Calu3 (cell line): ENCODE measurements around the gene CYP4F3. TPM values are rescaled to one million over a fixed set of nuclear protein-coding genes. Genes with fewer than 3 reads are reported as not detected.

ENCODE experiments used
- BruUV-seq: library from RNA; stranded (reverse); fragments of 400-500 nt; replicated peaks from 2 replicates; lab custom pipeline; 2021; lab: Mats Ljungman, UMichigan
- CTCF ChIA-PET: fragments of 300-600 bp; sonication (Branson Sonifier 250); formaldehyde crosslinking; loops from one replicate; lab custom pipeline; 2022; ENCODE audit warnings: antibody characterized with exemption; lab: Charles Lee
- DNase-seq: peaks from one replicate; pipeline ENCODE4 v3.0.0; 2022
- H3K27ac Mint-ChIP-seq: one replicate; pipeline ENCODE4 v1.8.0; 2022; ENCODE audit warnings: mixed read lengths; ENCODE audit not compliant: unreplicated experiment
- H3K27me3 Mint-ChIP-seq: one replicate; pipeline ENCODE4 v1.8.0; 2022; ENCODE audit warnings: mixed read lengths; ENCODE audit not compliant: unreplicated experiment
- H3K36me3 Mint-ChIP-seq: one replicate; pipeline ENCODE4 v1.8.0; 2022; ENCODE audit warnings: mild to moderate bottlenecking, moderate library complexity, mixed read lengths; ENCODE audit not compliant: insufficient read depth, unreplicated experiment
- H3K4me1 Mint-ChIP-seq: one replicate; pipeline ENCODE4 v1.8.0; 2022; ENCODE audit warnings: mild to moderate bottlenecking, low read depth, mixed read lengths; ENCODE audit not compliant: unreplicated experiment
- H3K4me3 Mint-ChIP-seq: one replicate; pipeline ENCODE4 v1.8.0; 2022; ENCODE audit warnings: mild to moderate bottlenecking, low read depth, moderate library complexity, mixed read lengths; ENCODE audit not compliant: unreplicated experiment
- H3K9me3 Mint-ChIP-seq: one replicate; pipeline ENCODE4 v1.8.0; 2022; ENCODE audit warnings: low read depth, mixed read lengths; ENCODE audit not compliant: unreplicated experiment
- intact Hi-C: fragments of 100-400 bp; cut with micrococcal nuclease; formaldehyde crosslinking; loops from one replicate; pipeline ENCODE4 v1.10.0; 2022; ENCODE audit not compliant: unreplicated experiment
- total RNA-seq: library from RNA; stranded (reverse); gene quantifications from 2 replicates; pipeline ENCODE4 v1.2.3, GENCODE V29; 2022
- TF ChIP-seq, protein P1 (sequence below): fragments of 200-600 bp; IDR thresholded peaks from one replicate; pipeline ENCODE4 v1.8.0; 2022; ENCODE audit warnings: antibody characterized with exemption; ENCODE audit not compliant: unreplicated experiment

CYP4F3 gene
- total RNA-seq, 1 experiment from 2014 or later, result 6.9 TPM

DNA sequence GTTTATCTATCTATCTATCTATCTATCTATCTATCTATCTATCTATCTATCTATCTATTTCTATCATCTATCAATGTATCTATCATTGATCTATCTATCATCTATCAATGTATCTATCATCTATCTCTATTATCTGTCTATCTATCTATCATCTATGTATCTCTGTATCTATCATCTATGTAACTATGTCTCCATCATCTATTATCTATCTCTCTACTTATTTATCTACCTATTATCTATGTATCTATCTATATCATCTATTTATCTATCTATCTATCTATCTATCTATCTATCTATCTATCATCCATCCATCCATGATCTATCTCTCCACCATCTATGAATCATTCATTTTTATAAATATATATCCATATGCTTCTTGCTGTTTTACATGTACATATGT is 15.8 kb downstream of the CYP4F3 start:
- TF ChIP-seq, protein P1, sequence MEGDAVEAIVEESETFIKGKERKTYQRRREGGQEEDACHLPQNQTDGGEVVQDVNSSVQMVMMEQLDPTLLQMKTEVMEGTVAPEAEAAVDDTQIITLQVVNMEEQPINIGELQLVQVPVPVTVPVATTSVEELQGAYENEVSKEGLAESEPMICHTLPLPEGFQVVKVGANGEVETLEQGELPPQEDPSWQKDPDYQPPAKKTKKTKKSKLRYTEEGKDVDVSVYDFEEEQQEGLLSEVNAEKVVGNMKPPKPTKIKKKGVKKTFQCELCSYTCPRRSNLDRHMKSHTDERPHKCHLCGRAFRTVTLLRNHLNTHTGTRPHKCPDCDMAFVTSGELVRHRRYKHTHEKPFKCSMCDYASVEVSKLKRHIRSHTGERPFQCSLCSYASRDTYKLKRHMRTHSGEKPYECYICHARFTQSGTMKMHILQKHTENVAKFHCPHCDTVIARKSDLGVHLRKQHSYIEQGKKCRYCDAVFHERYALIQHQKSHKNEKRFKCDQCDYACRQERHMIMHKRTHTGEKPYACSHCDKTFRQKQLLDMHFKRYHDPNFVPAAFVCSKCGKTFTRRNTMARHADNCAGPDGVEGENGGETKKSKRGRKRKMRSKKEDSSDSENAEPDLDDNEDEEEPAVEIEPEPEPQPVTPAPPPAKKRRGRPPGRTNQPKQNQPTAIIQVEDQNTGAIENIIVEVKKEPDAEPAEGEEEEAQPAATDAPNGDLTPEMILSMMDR, result no peak
- H3K27me3 Mint-ChIP-seq, result no peaks in the 10 kb centered on the region
- H3K9me3 Mint-ChIP-seq, result no peaks in the 10 kb centered on the region
- H3K27ac Mint-ChIP-seq, result no peak overlapping the region
- no peaks in the 10 kb centered on the region for H3K4me1 Mint-ChIP-seq
- H3K36me3 Mint-ChIP-seq, result no peaks in the 10 kb centered on the region
- DNase-seq, result no peak
- no peak overlapping the region for H3K4me3 Mint-ChIP-seq
- BruUV-seq, result no TSS peak
- intact Hi-C loops, result no loop called here
- CTCF ChIA-PET, result no interaction called here

DNA sequence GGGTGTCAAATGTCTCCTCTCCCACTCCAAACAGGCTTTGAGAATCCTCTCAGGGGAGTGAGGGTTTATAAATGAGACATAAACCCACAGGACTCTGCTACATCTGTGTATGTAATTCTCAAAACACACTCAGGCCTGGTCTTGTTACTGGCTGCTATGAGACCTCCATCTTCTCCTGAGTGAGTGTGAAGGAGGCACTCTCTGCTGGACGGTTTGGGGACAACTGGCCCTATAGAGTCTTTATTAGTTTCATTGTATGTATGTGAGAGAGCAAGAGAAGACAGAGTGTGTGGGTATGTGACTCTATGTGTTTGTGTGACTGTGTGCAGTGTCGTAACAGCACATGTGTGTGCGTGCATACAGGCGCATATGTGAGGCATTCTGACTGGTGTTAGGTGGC is 22.6 kb downstream of the CYP4F3 start:
- TF ChIP-seq, protein P1, result no peak
- Mint-ChIP-seq H3K4me1 (no peaks in the 10 kb centered on the region), H3K4me3 (no peak overlapping the region), H3K9me3 (no peaks in the 10 kb centered on the region), H3K27me3 (no peaks in the 10 kb centered on the region), H3K27ac (no peak overlapping the region), H3K36me3 (no peaks in the 10 kb centered on the region)
- no TSS peak for BruUV-seq
- CTCF ChIA-PET, result no interaction called here
- DNase-seq, result no peak
- intact Hi-C loops, result no loop called here

DNA sequence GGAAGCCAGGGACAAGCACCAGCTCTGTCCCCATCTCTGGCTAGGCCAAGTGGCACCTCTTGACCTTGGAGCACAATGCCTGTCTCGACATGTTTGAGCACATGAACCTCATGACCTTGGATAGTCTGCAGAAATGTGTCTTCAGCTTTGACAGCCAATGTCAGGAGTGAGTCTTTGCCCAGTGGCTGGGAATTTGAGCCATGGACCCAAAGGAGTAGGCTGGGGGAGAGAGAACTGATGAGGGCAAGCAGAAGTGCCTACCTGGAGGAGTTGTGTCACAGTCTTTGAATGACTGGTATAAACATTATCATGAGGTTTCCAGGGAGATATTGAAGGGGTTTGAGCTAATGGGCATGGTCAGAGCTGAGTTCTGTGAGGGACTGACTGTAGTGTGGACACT is 25.5 kb downstream of the CYP4F3 start:
- CTCF ChIA-PET, result interaction anchor here (1.5 kb wide), 1 partner anchor 9 kb away, joined by 3 read pairs; no protein-coding TSS in a partner anchor
- no TSS peak for BruUV-seq

DNA sequence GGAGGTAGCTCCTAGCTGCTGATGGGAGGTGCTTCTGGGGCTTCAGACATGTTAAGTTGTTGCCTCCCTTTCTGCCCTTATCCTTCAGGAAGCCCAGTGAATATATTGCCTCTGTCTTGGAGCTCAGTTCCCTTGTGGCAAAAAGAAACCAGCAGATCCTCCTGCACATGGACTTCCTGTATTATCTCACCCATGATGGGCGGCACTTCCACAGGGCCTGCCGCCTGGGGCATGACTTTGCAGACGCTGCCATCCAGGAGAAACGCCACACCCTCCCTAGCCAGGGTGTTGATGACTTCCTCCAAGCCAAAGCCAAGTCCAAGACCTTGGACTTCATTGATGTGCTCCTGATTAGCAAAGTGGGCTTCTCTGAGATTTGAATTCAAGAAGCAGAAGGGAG is 26.2 kb downstream of the CYP4F3 start:
- no peaks in the 10 kb centered on the region for H3K27me3 Mint-ChIP-seq
- TF ChIP-seq, protein P1, result no peak
- BruUV-seq, result no TSS peak
- H3K9me3 Mint-ChIP-seq, result no peaks in the 10 kb centered on the region
- no peak for DNase-seq
- CTCF ChIA-PET, result interaction anchor here (1.5 kb wide), 1 partner anchor 8 kb away, joined by 3 read pairs; no protein-coding TSS in a partner anchor
- no peak overlapping the region for H3K27ac Mint-ChIP-seq
- H3K4me1 Mint-ChIP-seq, result no peaks in the 10 kb centered on the region
- H3K36me3 Mint-ChIP-seq, result no peaks in the 10 kb centered on the region
- intact Hi-C loops, result no loop called here
- H3K4me3 Mint-ChIP-seq, result no peak overlapping the region

More for the DNA sequence above, 25.5 kb downstream of the CYP4F3 start:
- TF ChIP-seq, protein P1, result no peak
- no peaks in the 10 kb centered on the region for H3K27me3 Mint-ChIP-seq
- no peak overlapping the region for H3K27ac Mint-ChIP-seq
- H3K9me3 Mint-ChIP-seq, result no peaks in the 10 kb centered on the region
- H3K4me1 Mint-ChIP-seq, result no peaks in the 10 kb centered on the region
- no peak overlapping the region for H3K4me3 Mint-ChIP-seq
- DNase-seq, result no peak
- H3K36me3 Mint-ChIP-seq, result no peaks in the 10 kb centered on the region
- intact Hi-C loops, result no loop called here
